LNCaP clone FGC (cell line): ENCODE results near the gene FPGT.
"Not testable (repeated sequence)": the region's sequence is repeated elsewhere in the genome, so short reads cannot be mapped to it uniquely, and the experiment has no call there.

Source experiments
- DNase-seq: peaks from one replicate; pipeline ENCODE4 v3.0.0-alpha.2; 2011; ENCODE audit warnings: low read depth
- H3K4me3 ChIP-seq: 2 replicates; pipeline ENCODE4 v1.5.1; 2011; ENCODE audit warnings: mild to moderate bottlenecking, low read depth, low read length, control low read depth
- TF ChIP-seq, protein P1 (sequence below): IDR thresholded peaks from 2 replicates; pipeline ENCODE4 v1.5.1; 2012; ENCODE audit warnings: mild to moderate bottlenecking; ENCODE audit not compliant: control insufficient read depth, insufficient read depth; ENCODE audit errors: extremely low read depth

Gene FPGT

DNA sequence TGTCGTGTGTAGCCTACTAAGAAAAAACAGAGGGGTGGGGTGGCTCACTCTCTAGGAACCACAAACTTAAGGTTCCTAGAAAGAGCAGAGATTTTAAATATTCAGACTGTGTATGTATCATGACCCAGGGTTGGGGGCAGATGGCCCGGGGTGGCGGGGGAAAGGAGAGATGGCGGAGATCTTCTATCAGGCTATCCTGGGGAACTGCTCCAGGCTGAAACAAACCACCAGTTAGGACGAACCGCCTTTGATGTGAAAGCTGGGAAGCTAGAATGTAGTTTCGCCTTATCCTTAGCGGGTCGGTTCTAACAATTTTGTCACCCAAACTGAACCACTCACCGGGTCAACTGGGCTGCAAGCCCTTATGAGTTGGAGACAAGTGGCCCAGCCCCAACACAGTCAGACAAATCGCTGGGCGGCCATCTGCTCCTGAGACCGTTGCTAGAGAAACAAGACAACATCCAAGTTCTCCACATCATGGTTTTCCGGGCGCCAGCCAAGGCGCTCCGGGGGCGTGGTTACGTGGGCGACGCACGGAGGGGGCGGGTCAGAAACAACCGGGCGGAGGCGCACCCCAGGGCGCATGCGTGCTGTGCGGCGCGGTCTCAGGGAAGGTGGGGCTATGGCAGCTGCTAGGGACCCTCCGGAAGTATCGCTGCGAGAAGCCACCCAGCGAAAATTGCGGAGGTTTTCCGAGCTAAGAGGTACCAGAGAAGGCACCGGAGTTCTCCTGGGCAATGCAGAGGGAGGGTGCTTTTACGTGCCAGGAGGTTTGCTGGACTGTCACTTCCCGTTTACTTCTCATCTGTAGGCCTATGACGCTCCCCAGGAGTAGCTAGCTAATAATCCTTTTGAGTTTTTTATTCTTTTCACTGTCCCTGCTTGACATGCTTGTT is at the start of gene FPGT, which contains the start of gene LRRIQ3:
Gene FPGT, plus strand, starts transcription at position 586 of the 896 bp plus-strand sequence. Its CDS starts 37 bp downstream, at position 623.
Gene LRRIQ3, minus strand, starts transcription at position 520 of the 896 bp plus-strand sequence. CDS start 14,492 bp downstream, outside the sequence.
- DNase-seq: peak; percentile 68
- TF ChIP-seq, protein P1, sequence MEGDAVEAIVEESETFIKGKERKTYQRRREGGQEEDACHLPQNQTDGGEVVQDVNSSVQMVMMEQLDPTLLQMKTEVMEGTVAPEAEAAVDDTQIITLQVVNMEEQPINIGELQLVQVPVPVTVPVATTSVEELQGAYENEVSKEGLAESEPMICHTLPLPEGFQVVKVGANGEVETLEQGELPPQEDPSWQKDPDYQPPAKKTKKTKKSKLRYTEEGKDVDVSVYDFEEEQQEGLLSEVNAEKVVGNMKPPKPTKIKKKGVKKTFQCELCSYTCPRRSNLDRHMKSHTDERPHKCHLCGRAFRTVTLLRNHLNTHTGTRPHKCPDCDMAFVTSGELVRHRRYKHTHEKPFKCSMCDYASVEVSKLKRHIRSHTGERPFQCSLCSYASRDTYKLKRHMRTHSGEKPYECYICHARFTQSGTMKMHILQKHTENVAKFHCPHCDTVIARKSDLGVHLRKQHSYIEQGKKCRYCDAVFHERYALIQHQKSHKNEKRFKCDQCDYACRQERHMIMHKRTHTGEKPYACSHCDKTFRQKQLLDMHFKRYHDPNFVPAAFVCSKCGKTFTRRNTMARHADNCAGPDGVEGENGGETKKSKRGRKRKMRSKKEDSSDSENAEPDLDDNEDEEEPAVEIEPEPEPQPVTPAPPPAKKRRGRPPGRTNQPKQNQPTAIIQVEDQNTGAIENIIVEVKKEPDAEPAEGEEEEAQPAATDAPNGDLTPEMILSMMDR: no peak
- peak within 1 kb of the TSS; percentile 75 for H3K4me3 ChIP-seq

DNA sequence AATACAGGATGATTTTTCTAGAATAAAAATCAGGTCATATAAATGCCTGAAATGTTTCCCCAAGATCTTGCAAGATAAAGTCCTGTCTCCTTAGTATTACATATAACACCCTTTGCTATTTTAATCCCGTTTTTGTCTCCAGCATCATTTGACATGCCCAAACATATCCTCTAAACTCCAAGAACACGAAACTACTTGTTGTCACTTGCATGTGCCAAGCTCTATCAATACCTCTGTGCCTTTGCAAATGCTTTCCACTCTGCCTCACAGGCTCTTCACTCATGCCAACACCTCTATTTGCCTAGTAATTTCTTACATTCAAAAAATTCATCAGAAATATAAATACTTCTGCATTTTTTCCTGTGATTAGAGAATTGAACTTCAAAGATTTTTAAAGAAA is 38.0 kb upstream of the FPGT start:
- DNase-seq: no peak
- H3K4me3 ChIP-seq: no peak overlapping the region
- TF ChIP-seq, protein P1: no peak

DNA sequence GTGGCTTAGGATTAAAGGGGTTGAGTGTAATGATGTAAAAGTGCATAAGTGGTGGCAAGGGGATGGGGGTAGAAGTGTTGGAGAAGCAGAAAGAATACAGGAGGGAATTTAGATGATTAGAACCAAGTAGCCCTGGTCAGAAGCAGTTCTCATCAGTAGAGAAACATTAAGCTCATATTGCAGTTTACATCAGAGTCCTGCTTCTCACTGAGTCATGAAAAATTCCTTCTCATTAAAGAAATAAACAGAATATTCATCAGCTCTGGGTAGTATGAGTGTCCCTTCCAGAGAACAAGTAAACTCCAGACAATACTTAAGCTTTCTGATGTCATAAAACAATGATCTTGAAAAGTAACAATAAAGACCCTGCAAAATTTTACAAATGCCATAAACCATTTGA is 36.5 kb upstream of the FPGT start:
- TF ChIP-seq, protein P1: no peak
- no peak overlapping the region for H3K4me3 ChIP-seq
- DNase-seq: no peak

DNA sequence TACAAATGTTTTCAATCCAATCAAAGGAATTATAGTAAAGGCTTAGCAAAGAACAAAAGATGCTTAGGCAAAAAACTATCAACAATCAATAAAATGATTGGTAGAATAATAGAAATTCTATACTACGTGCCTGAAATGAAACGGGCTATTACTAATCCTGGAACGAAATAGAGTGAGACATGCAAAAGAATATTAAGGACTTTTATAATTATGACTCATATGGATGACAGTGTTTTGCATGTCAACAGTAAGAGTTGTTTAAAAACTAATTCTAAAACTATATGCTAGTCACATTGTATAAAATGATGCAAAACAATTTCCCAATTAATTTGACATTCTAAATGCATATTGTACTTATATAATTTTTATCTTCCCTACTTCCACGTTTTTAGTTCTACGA is 35.7 kb upstream of the FPGT start:
- TF ChIP-seq, protein P1: no peak
- no peak overlapping the region for H3K4me3 ChIP-seq
- DNase-seq: no peak

DNA sequence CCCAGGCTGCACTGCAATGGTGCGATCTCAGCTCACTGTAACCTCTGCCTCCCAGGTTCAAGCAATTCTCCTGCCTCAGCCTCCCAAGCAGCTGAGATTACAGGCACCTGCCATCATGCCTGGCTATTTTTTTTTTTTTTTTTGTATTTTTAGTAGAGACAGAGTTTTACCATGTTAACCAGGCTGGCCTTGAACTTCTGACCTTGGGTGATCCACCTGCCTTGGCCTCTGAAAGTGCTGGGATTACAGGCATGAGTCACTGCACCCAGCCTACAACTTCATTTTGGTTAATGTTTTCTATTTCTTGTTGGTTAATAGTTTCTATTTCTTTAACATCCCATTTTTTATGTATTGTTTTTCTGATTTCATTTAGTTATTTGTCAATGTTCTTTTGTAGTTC is 23.6 kb upstream of the FPGT start:
- H3K4me3 ChIP-seq, DNase-seq: not testable (repeated sequence)

DNA sequence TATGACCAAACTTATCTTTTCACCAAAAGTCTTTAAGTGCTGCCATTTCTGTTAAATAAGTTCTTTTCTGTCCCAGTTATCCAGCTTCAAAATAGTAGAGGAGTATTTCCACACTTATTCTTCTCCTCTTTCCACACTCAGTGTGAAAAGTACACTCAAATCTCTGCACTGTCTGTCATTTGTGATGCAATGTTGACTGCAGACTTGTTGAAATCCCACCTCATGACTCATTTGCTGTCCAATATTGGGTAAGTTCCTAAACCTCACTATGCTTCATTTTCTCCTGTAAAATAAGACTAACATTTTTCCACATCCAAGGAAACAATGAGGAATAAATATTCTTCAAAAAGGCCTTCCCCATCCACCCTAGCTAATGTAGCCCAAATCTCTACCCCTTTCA is 17.6 kb upstream of the FPGT start:
- TF ChIP-seq, protein P1: no peak
- no peak overlapping the region for H3K4me3 ChIP-seq
- DNase-seq: no peak

DNA sequence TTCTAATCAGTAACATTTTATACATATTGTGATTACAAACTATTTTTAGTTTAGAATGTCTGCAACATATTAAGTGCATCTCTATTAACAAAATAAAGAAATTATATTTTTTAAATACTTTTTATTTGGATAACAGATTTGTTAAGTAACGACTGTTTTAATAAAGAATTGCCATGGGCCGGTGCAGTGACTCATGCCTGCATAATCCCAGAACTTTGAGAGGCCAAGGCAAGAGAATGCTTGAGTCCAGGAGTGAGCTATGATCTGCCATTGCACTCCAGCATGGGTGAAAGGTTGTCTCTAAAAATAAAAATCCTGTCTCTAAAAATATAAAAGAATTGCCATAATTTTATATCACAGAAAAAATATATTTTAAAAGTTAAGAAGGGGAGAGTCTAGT is 4.1 kb upstream of the FPGT start:
- TF ChIP-seq, protein P1: no peak
- no peak overlapping the region for H3K4me3 ChIP-seq
- DNase-seq: no peak
